ENCODE measurements around the gene MTURN. TPM values are rescaled to one million over a fixed set of nuclear protein-coding genes. Genes with fewer than 3 reads are reported as not detected.

Gene MTURN
- total RNA-seq, 1 experiment from 2014 or later, result 5.4 TPM

GRCh38 chr7:30154111-30154587 is 19.4 kb downstream of the MTURN start:
- 0 out of 2 replicates have a peak, but pooled peaks cover 1% of the 10 kb centered on the region for H3K4me1 ChIP-seq (ENCODE audit: insufficient read depth, low read length)
- H3K27ac ChIP-seq (ENCODE audit: low read length), result no peak overlapping the region
- H3K27me3 ChIP-seq (ENCODE audit: low read length), result no peaks in the 10 kb centered on the region
- no peaks in the 10 kb centered on the region for H3K9me3 ChIP-seq (ENCODE audit: low read length)
- H3K36me3 ChIP-seq (ENCODE audit: low read depth, low read length), result no peaks in the 10 kb centered on the region
- no peak overlapping the region for H3K9ac ChIP-seq (ENCODE audit: low read length)
- TF ChIP-seq EZH2 (IDR thresholded peaks at IDR 0.05; ENCODE audit: low read length, unreplicated experiment), result no peak
- TF ChIP-seq CTCF (conservative IDR thresholded peaks at IDR 0.05; ENCODE audit: low read depth, low read length), result no peak
- no peak for TF ChIP-seq EZH2phosphoT487 (IDR thresholded peaks at IDR 0.05; ENCODE audit: borderline replicate concordance, low read length)
- H3K4me3 ChIP-seq (ENCODE audit: low read length), result no peak overlapping the region
- H2AFZ ChIP-seq (ENCODE audit: low read length), result no peak overlapping the region
- H4K20me1 ChIP-seq (ENCODE audit: low read length), result no peaks in the 10 kb centered on the region
- no peak overlapping the region for H3K4me2 ChIP-seq (ENCODE audit: low read length)
- no peaks in the 10 kb centered on the region for H3K79me2 ChIP-seq (ENCODE audit: low read length)
- ChIA-PET CTCF (no interaction called here), POLR2A (ENCODE audit: unreplicated experiment) (no interaction called here)
- no TSS peak for BruUV-seq (replicated peaks)
- ATAC-seq (no peak), DNase-seq (no peak)
- no peaks in the 10 kb centered on the region for H3K9me2 ChIP-seq (replicated peaks; ENCODE audit: low read length)
- intact Hi-C loops (cut with micrococcal nuclease), result no loop called here
- H3F3A ChIP-seq (ENCODE audit: low read length, unreplicated experiment), result no peaks in the 10 kb centered on the region

- Histone ChIP-seq H3K9me2 (replicated peaks; ENCODE audit: low read length) (no peaks in the 10 kb centered on the region), H3K27ac (ENCODE audit: low read length) (no peak overlapping the region), H3K36me3 (ENCODE audit: low read depth, low read length) (no peaks in the 10 kb centered on the region), H3K4me2 (ENCODE audit: low read length) (no peak overlapping the region), H3K4me1 (ENCODE audit: insufficient read depth, low read length) (peaks cover 10% of the 10 kb centered on the region; the same call in 1 of the 2 replicates), H3K27me3 (ENCODE audit: low read length) (no peaks in the 10 kb centered on the region), H3K4me3 (ENCODE audit: low read length) (no peak overlapping the region), H3K79me2 (ENCODE audit: low read length) (no peaks in the 10 kb centered on the region), H3F3A (ENCODE audit: low read length, unreplicated experiment) (no peaks in the 10 kb centered on the region), H2AFZ (ENCODE audit: low read length) (no peak overlapping the region), H4K20me1 (ENCODE audit: low read length) (no peaks in the 10 kb centered on the region), H3K9me3 (ENCODE audit: low read length) (no peaks in the 10 kb centered on the region), H3K9ac (ENCODE audit: low read length) (no peak overlapping the region)
- TF ChIP-seq EZH2phosphoT487 (IDR thresholded peaks at IDR 0.05; ENCODE audit: borderline replicate concordance, low read length) (no peak), EZH2 (IDR thresholded peaks at IDR 0.05; ENCODE audit: low read length, unreplicated experiment) (no peak), CTCF (conservative IDR thresholded peaks at IDR 0.05; ENCODE audit: low read depth, low read length) (no peak)
- ATAC-seq (no peak), DNase-seq (no peak)
- ChIA-PET CTCF (no interaction called here), POLR2A (ENCODE audit: unreplicated experiment) (no interaction called here)
- no TSS peak for BruUV-seq (replicated peaks)
- intact Hi-C loops (cut with micrococcal nuclease), result no loop called here
Observed at GRCh38 chr7:30155481-30155880, 20.7 kb downstream of the MTURN start.

- CTCF ChIA-PET, result no interaction called here
Observed at GRCh38 chr7:30157204-30157603, 22.4 kb downstream of the MTURN start.

More at GRCh38 chr7:30157204-30157603, 22.4 kb downstream of the MTURN start:
- DNase-seq, result no peak
- Histone ChIP-seq H3F3A (ENCODE audit: low read length, unreplicated experiment) (no peaks in the 10 kb centered on the region), H2AFZ (ENCODE audit: low read length) (no peak overlapping the region), H3K4me3 (ENCODE audit: low read length) (no peak overlapping the region), H3K9ac (ENCODE audit: low read length) (no peak overlapping the region), H3K79me2 (ENCODE audit: low read length) (no peaks in the 10 kb centered on the region), H3K9me3 (ENCODE audit: low read length) (no peaks in the 10 kb centered on the region), H4K20me1 (ENCODE audit: low read length) (no peaks in the 10 kb centered on the region), H3K27ac (ENCODE audit: low read length) (no peak overlapping the region), H3K4me2 (ENCODE audit: low read length) (no peak overlapping the region), H3K36me3 (ENCODE audit: low read depth, low read length) (no peaks in the 10 kb centered on the region), H3K9me2 (replicated peaks; ENCODE audit: low read length) (no peaks in the 10 kb centered on the region), H3K4me1 (ENCODE audit: insufficient read depth, low read length) (peaks cover 13% of the 10 kb centered on the region), H3K27me3 (ENCODE audit: low read length) (no peaks in the 10 kb centered on the region)
- intact Hi-C loops (cut with micrococcal nuclease), result no loop called here
- ATAC-seq, result no peak
- TF ChIP-seq EZH2 (IDR thresholded peaks at IDR 0.05; ENCODE audit: low read length, unreplicated experiment) (no peak), CTCF (conservative IDR thresholded peaks at IDR 0.05; ENCODE audit: low read depth, low read length) (no peak), EZH2phosphoT487 (IDR thresholded peaks at IDR 0.05; ENCODE audit: borderline replicate concordance, low read length) (no peak)
- POLR2A ChIA-PET (ENCODE audit: unreplicated experiment), result no interaction called here
- BruUV-seq (replicated peaks), result no TSS peak

All from PC-3 (cell line).